ENCODE data around the gene TOR1A.

- TF ChIP-seq POLR2A (IDR thresholded peaks at IDR 0.05) (no peak), CTCF (IDR thresholded peaks at IDR 0.05) (no peak)
These were observed 34.4 kb upstream of the TOR1A start for GRCh38 chr9:129858167-129858962.

Data from adrenal gland (tissue), 5 donors.